ENCODE results near the gene RAD23A. TPM values are rescaled to one million over a fixed set of nuclear protein-coding genes. Genes with fewer than 3 reads are reported as not detected.

The RAD23A gene
- polyA plus RNA-seq, 1 donor from 2014 or later, result 37.4 TPM

GRCh38 chr19:12990853-12991252, 45.2 kb downstream of the RAD23A start:
- Histone ChIP-seq H2AFZ (ENCODE audit: low read depth, low read length) (no peak overlapping the region), H4K20me1 (ENCODE audit: insufficient read depth) (no peaks in the 10 kb centered on the region), H3K4me2 (ENCODE audit: low read length) (no peak overlapping the region), H3K9ac (ENCODE audit: low read length) (no peak overlapping the region), H3K27me3 (ENCODE audit: insufficient read depth, low read depth, low read length) (peaks cover 46% of the 10 kb centered on the region), H3K36me3 (ENCODE audit: insufficient read depth, low read length) (no peaks in the 10 kb centered on the region), H3K9me3 (ENCODE audit: low read length) (no peaks in the 10 kb centered on the region), H3F3A (ENCODE audit: insufficient read depth, low read length, poor library complexity, severe bottlenecking) (no peaks in the 10 kb centered on the region), H3K9me2 (ENCODE audit: insufficient read depth, low read length) (no peaks in the 10 kb centered on the region), H3K4me3 (ENCODE audit: low read length) (no peak overlapping the region), H3K79me2 (replicated peaks; ENCODE audit: insufficient read depth, low read length) (no peaks in the 10 kb centered on the region), H3K27ac (ENCODE audit: low read length) (no peak overlapping the region)
- no peak for TF ChIP-seq MXI1 (conservative IDR thresholded peaks at IDR 0.05; ENCODE audit: poor library complexity, severe bottlenecking)

GRCh38 chr19:12991296-12991695, 45.6 kb downstream of the RAD23A start:
- Histone ChIP-seq H4K20me1 (ENCODE audit: insufficient read depth) (no peaks in the 10 kb centered on the region), H3K9me2 (ENCODE audit: insufficient read depth, low read length) (no peaks in the 10 kb centered on the region), H3K27me3 (ENCODE audit: insufficient read depth, low read depth, low read length) (peaks cover 50% of the 10 kb centered on the region), H3F3A (ENCODE audit: insufficient read depth, low read length, poor library complexity, severe bottlenecking) (no peaks in the 10 kb centered on the region), H3K79me2 (replicated peaks; ENCODE audit: insufficient read depth, low read length) (no peaks in the 10 kb centered on the region), H3K4me2 (ENCODE audit: low read length) (no peak overlapping the region), H3K9me3 (ENCODE audit: low read length) (no peaks in the 10 kb centered on the region), H3K36me3 (ENCODE audit: insufficient read depth, low read length) (no peaks in the 10 kb centered on the region), H2AFZ (ENCODE audit: low read depth, low read length) (no peak overlapping the region), H3K4me3 (ENCODE audit: low read length) (no peak overlapping the region), H3K9ac (ENCODE audit: low read length) (no peak overlapping the region), H3K27ac (ENCODE audit: low read length) (no peak overlapping the region)
- TF ChIP-seq POLR2AphosphoS5 (IDR thresholded peaks at IDR 0.05), result no peak
- no peak for TF ChIP-seq CTCF (IDR thresholded peaks at IDR 0.05; ENCODE audit: poor library complexity, severe bottlenecking)
- no peak for TF ChIP-seq SMC3 (conservative IDR thresholded peaks at IDR 0.05; ENCODE audit: poor library complexity)
- TF ChIP-seq TAF1 (IDR thresholded peaks at IDR 0.05; ENCODE audit: low read depth), result no peak
- TF ChIP-seq EP300 (conservative IDR thresholded peaks at IDR 0.05; ENCODE audit: poor library complexity, severe bottlenecking), result no peak
- TF ChIP-seq RAD21 (conservative IDR thresholded peaks at IDR 0.05), result no peak
- TF ChIP-seq REST (IDR thresholded peaks at IDR 0.05; ENCODE audit: borderline replicate concordance), result no peak
- no peak for TF ChIP-seq EZH2 (IDR thresholded peaks at IDR 0.05; ENCODE audit: borderline replicate concordance, insufficient read depth, low read length, poor library complexity, severe bottlenecking)
- no peak for TF ChIP-seq MXI1 (conservative IDR thresholded peaks at IDR 0.05; ENCODE audit: poor library complexity, severe bottlenecking)

GRCh38 chr19:12992729-12993128, 47.1 kb downstream of the RAD23A start:
- Histone ChIP-seq H3K4me3 (ENCODE audit: low read length) (no peak overlapping the region), H4K20me1 (ENCODE audit: insufficient read depth) (no peaks in the 10 kb centered on the region), H2AFZ (ENCODE audit: low read depth, low read length) (no peak overlapping the region), H3K9me2 (ENCODE audit: insufficient read depth, low read length) (no peaks in the 10 kb centered on the region), H3K4me2 (ENCODE audit: low read length) (no peak overlapping the region), H3K9me3 (ENCODE audit: low read length) (no peaks in the 10 kb centered on the region), H3K9ac (ENCODE audit: low read length) (no peak overlapping the region), H3K27me3 (ENCODE audit: insufficient read depth, low read depth, low read length) (peaks cover 65% of the 10 kb centered on the region), H3K27ac (ENCODE audit: low read length) (no peak overlapping the region), H3F3A (ENCODE audit: insufficient read depth, low read length, poor library complexity, severe bottlenecking) (no peaks in the 10 kb centered on the region), H3K79me2 (replicated peaks; ENCODE audit: insufficient read depth, low read length) (no peaks in the 10 kb centered on the region), H3K36me3 (ENCODE audit: insufficient read depth, low read length) (no peaks in the 10 kb centered on the region)
- no peak for TF ChIP-seq POLR2AphosphoS5 (IDR thresholded peaks at IDR 0.05)
- TF ChIP-seq SMC3 (conservative IDR thresholded peaks at IDR 0.05; ENCODE audit: poor library complexity), result no peak
- no peak for TF ChIP-seq CTCF (IDR thresholded peaks at IDR 0.05; ENCODE audit: poor library complexity, severe bottlenecking)
- no peak for TF ChIP-seq EP300 (conservative IDR thresholded peaks at IDR 0.05; ENCODE audit: poor library complexity, severe bottlenecking)
- no peak for TF ChIP-seq EZH2 (IDR thresholded peaks at IDR 0.05; ENCODE audit: borderline replicate concordance, insufficient read depth, low read length, poor library complexity, severe bottlenecking)
- TF ChIP-seq MXI1 (conservative IDR thresholded peaks at IDR 0.05; ENCODE audit: poor library complexity, severe bottlenecking), result no peak
- no peak for TF ChIP-seq REST (IDR thresholded peaks at IDR 0.05; ENCODE audit: borderline replicate concordance)
- TF ChIP-seq RAD21 (conservative IDR thresholded peaks at IDR 0.05), result no peak
- no peak for TF ChIP-seq TAF1 (IDR thresholded peaks at IDR 0.05; ENCODE audit: low read depth)
